H1 (cell line): ENCODE measurements around the gene TIMM22. TPM values are rescaled to one million over a fixed set of nuclear protein-coding genes. Genes with fewer than 3 reads are reported as not detected.

ENCODE experiments used
- CTCF ChIA-PET: fragments of 300-600 bp; sonication (Branson Sonifier 250); formaldehyde crosslinking; loops from one replicate; lab custom pipeline; 2021; ENCODE audit not compliant: partially characterized antibody; lab: Charles Lee
- POLR2A ChIA-PET: fragments of 300-600 bp; sonication (Branson Sonifier 250); formaldehyde crosslinking; loops from one replicate; lab custom pipeline; 2021; ENCODE audit warnings: inconsistent platforms; ENCODE audit not compliant: partially characterized antibody; lab: Charles Lee
- DNase-seq, 2 experiments: peaks; one replicate each; pipeline versions ENCODE4 v3.0.0 to v3.0.0-alpha.2; 2010 to 2022; ENCODE audit warnings: low spot score in 2 of 2, low read depth in 1 of 2, mixed read lengths in 1 of 2
- FAIRE-seq: peaks from 2 replicates; lab custom pipeline; 2011; peaks lifted over from hg19 to GRCh38; lab: Jason Lieb, UNC
- H2AFZ ChIP-seq: 2 replicates; pipeline ENCODE4 v1.8.1; 2012; ENCODE audit warnings: low read length, inconsistent platforms
- H2AK5ac ChIP-seq: 2 replicates; pipeline ENCODE4 v1.6.1; 2013; ENCODE audit warnings: low read depth, low read length
- H2BK120ac ChIP-seq: replicated peaks from 2 replicates; pipeline ENCODE3; 2013; ENCODE audit warnings: low read depth, low read length, inconsistent platforms
- H2BK12ac ChIP-seq: 2 replicates; pipeline ENCODE4 v1.6.1; 2013; ENCODE audit warnings: low read depth, low read length
- H2BK15ac ChIP-seq: 2 replicates; pipeline ENCODE4 v1.6.1; 2013; ENCODE audit warnings: low read length
- H2BK20ac ChIP-seq: 2 replicates; pipeline ENCODE4 v1.6.1; 2013; ENCODE audit warnings: low read length
- H2BK5ac ChIP-seq: 2 replicates; pipeline ENCODE4 v1.6.1; 2013; ENCODE audit warnings: low read depth, low read length
- H3K14ac ChIP-seq: 2 replicates; pipeline ENCODE4 v1.6.1; 2013; ENCODE audit warnings: inconsistent platforms; ENCODE audit not compliant: insufficient read length
- H3K18ac ChIP-seq: 2 replicates; pipeline ENCODE4 v1.6.1; 2013; ENCODE audit warnings: low read length; ENCODE audit errors: extremely low read depth
- H3K23ac ChIP-seq: 2 replicates; pipeline ENCODE4 v1.6.1; 2013; ENCODE audit warnings: inconsistent platforms; ENCODE audit not compliant: insufficient read length
- H3K23me2 ChIP-seq: 2 replicates; pipeline ENCODE4 v1.6.1; 2013; ENCODE audit warnings: low read depth, low read length
- H3K27ac ChIP-seq: 2 replicates; pipeline ENCODE4 v1.6.1; 2011; ENCODE audit warnings: low read depth, low read length, inconsistent platforms
- H3K27me3 ChIP-seq, 4 experiments: replicated peaks in 1 of 4; 1 replicate in 1 of 4; 2 replicates in 3 of 4; pipeline versions ENCODE4 v1.6.1 to v1.8.1; 2011 to 2013; ENCODE audit warnings: low read length in 3 of 4, mild to moderate bottlenecking in 3 of 4, inconsistent platforms in 2 of 4, mixed read lengths in 2 of 4, moderate library complexity in 1 of 4; ENCODE audit not compliant: control insufficient read depth in 3 of 4, insufficient read depth in 3 of 4; ENCODE audit errors: extremely low read depth in 1 of 4
- H3K36me3 ChIP-seq, 4 experiments: 2 replicates each; pipeline versions ENCODE4 v1.6.1 to v1.8.1; 2011 to 2013; ENCODE audit warnings: mild to moderate bottlenecking in 4 of 4, low read length in 3 of 4, moderate library complexity in 2 of 4, control low read depth in 1 of 4, inconsistent platforms in 1 of 4; ENCODE audit not compliant: insufficient read depth in 4 of 4, control insufficient read depth in 2 of 4
- H3K4ac ChIP-seq: replicated peaks from 2 replicates; pipeline ENCODE3; 2013; ENCODE audit warnings: low read length, low read depth, mixed read lengths, inconsistent platforms; ENCODE audit not compliant: insufficient read length
- H3K4me1 ChIP-seq, 4 experiments: replicated peaks in 1 of 4; 1 replicate in 1 of 4; 2 replicates in 3 of 4; pipeline versions ENCODE4 v1.6.1 to v1.8.1; 2011 to 2013; ENCODE audit warnings: low read length in 3 of 4, inconsistent platforms in 2 of 4, mixed read lengths in 1 of 4; ENCODE audit not compliant: insufficient read depth in 4 of 4, control insufficient read depth in 3 of 4
- H3K4me2 ChIP-seq, 2 experiments: 2 replicates each; pipeline versions ENCODE4 v1.6.1 to v1.8.1; 2011 to 2013; ENCODE audit warnings: low read depth in 2 of 2, low read length in 2 of 2, control low read depth in 1 of 2, inconsistent platforms in 1 of 2, mild to moderate bottlenecking in 1 of 2; ENCODE audit not compliant: insufficient read depth in 1 of 2
- H3K4me3 ChIP-seq, 4 experiments: fragments of 200-600, 300-600 bp in 1 of 4; sonication (generic), shearing (Covaris generic), sonication (Bioruptor Twin) in 1 of 4; 2 replicates each; pipeline versions ENCODE4 v1.5.1 to v1.8.1; 2011 to 2016; ENCODE audit warnings: low read length in 4 of 4, low read depth in 3 of 4, control low read depth in 2 of 4, inconsistent platforms in 2 of 4, mild to moderate bottlenecking in 2 of 4, mixed read lengths in 1 of 4, moderate library complexity in 1 of 4; ENCODE audit not compliant: insufficient read depth in 2 of 4; ENCODE audit errors: extremely low read depth in 1 of 4
- H3K56ac ChIP-seq: replicated peaks from 2 replicates; pipeline ENCODE3; 2013; ENCODE audit warnings: low read depth, mild to moderate bottlenecking, mixed read lengths, low read length, inconsistent platforms; ENCODE audit not compliant: insufficient read length
- H3K79me1 ChIP-seq: 2 replicates; pipeline ENCODE4 v1.6.1; 2013; ENCODE audit warnings: low read depth, low read length, control low read depth
- H3K79me2 ChIP-seq, 2 experiments: 2 replicates each; pipeline versions ENCODE4 v1.6.1 to v1.8.1; 2012 to 2013; ENCODE audit warnings: low read length in 2 of 2, mild to moderate bottlenecking in 2 of 2, inconsistent platforms in 1 of 2; ENCODE audit not compliant: insufficient read depth in 2 of 2, control insufficient read depth in 1 of 2
- H3K9ac ChIP-seq, 4 experiments: replicated peaks in 1 of 4; 1 replicate in 1 of 4; 2 replicates in 3 of 4; pipeline versions ENCODE4 v1.6.1 to v1.8.1; 2011 to 2013; ENCODE audit warnings: low read depth in 3 of 4, low read length in 3 of 4, control low read depth in 2 of 4, mild to moderate bottlenecking in 2 of 4, moderate library complexity in 2 of 4, inconsistent platforms in 1 of 4; ENCODE audit errors: extremely low read depth in 1 of 4
- H3K9me3 ChIP-seq, 2 experiments: 2 replicates each; pipeline versions ENCODE4 v1.6.1 to v1.8.1; 2012 to 2013; ENCODE audit warnings: mild to moderate bottlenecking in 2 of 2, moderate library complexity in 2 of 2, control low read depth in 1 of 2, inconsistent platforms in 1 of 2, low read depth in 1 of 2, low read length in 1 of 2, mixed read lengths in 1 of 2; ENCODE audit not compliant: insufficient read depth in 2 of 2
- H4K20me1 ChIP-seq, 2 experiments: replicated peaks in 1 of 2; 2 replicates each; pipeline versions ENCODE3 to v1.8.1; 2011 to 2013; ENCODE audit warnings: inconsistent platforms in 2 of 2, low read length in 2 of 2, mild to moderate bottlenecking in 1 of 2; ENCODE audit not compliant: insufficient read depth in 2 of 2, control insufficient read depth in 1 of 2
- H4K5ac ChIP-seq: 2 replicates; pipeline ENCODE4 v1.6.1; 2013; ENCODE audit warnings: low read length, low read depth, mixed read lengths, inconsistent platforms; ENCODE audit not compliant: insufficient read length
- H4K8ac ChIP-seq: 2 replicates; pipeline ENCODE4 v1.8.0; 2013; ENCODE audit warnings: mild to moderate bottlenecking, moderate library complexity, low read length, inconsistent platforms; ENCODE audit not compliant: insufficient read depth; ENCODE audit errors: extremely low read depth
- H4K91ac ChIP-seq: replicated peaks from 2 replicates; pipeline ENCODE3; 2013; ENCODE audit warnings: low read length, mixed read lengths, inconsistent platforms; ENCODE audit not compliant: insufficient read length
- EGR1 ChIP-seq: IDR thresholded peaks from 2 replicates; pipeline ENCODE4 v1.6.1; 2011; ENCODE audit warnings: low read depth, low read length, borderline replicate concordance
- EP300 ChIP-seq, 2 experiments: IDR thresholded peaks; 1 replicate in 1 of 2; 2 replicates in 1 of 2; pipeline ENCODE4 v1.6.1; 2011 to 2012; ENCODE audit warnings: low read depth in 2 of 2, low read length in 2 of 2, mild to moderate bottlenecking in 2 of 2, borderline replicate concordance in 1 of 2, inconsistent platforms in 1 of 2, moderate library complexity in 1 of 2
- HDAC2 ChIP-seq, 2 experiments: fragments of 300-600 bp in 1 of 2; sonication (generic) in 1 of 2; IDR thresholded peaks; 2 replicates each; pipeline ENCODE4 v1.6.1; 2011 to 2012; ENCODE audit warnings: low read depth in 2 of 2, low read length in 2 of 2, mild to moderate bottlenecking in 2 of 2, moderate library complexity in 2 of 2, borderline replicate concordance in 1 of 2, inconsistent platforms in 1 of 2
- JUN ChIP-seq: IDR thresholded peaks from 2 replicates; pipeline ENCODE4 v1.6.1; 2011; ENCODE audit warnings: low read depth, mild to moderate bottlenecking, improper control_type of control experiment, low read length
- KDM4A ChIP-seq: IDR thresholded peaks from one replicate; pipeline ENCODE4 v1.7.1; 2012; ENCODE audit warnings: low read depth, mild to moderate bottlenecking, moderate library complexity, low read length, inconsistent platforms; ENCODE audit not compliant: severe bottlenecking
- SAP30 ChIP-seq: fragments of 300-600 bp; sonication (generic); IDR thresholded peaks from 2 replicates; pipeline ENCODE4 v1.7.1; 2012; ENCODE audit warnings: low read length, moderate library complexity, mild to moderate bottlenecking, inconsistent platforms; ENCODE audit not compliant: insufficient read depth, insufficient replicate concordance
- SIRT6 ChIP-seq: IDR thresholded peaks from one replicate; pipeline ENCODE4 v1.7.1; 2012; ENCODE audit warnings: low read length, inconsistent platforms
- SP2 ChIP-seq: IDR thresholded peaks from 2 replicates; pipeline ENCODE4 v1.6.1; 2012; ENCODE audit warnings: mild to moderate bottlenecking, low read length, inconsistent platforms
- TBP ChIP-seq: IDR thresholded peaks from 2 replicates; pipeline ENCODE4 v1.6.1; 2011; ENCODE audit warnings: low read depth, low read length, improper control_type of control experiment
- WGBS, 2 experiments: shearing (Covaris generic) in 1 of 2; methylation state at CpG; one replicate each; pipeline versions ENCODE4 v1.1.6 to v1.1.7; 2013 to 2015; ENCODE audit warnings: low lambda C conversion rate in 2 of 2, mixed read lengths in 2 of 2, inconsistent platforms in 1 of 2, low coverage in 1 of 2, missing lambda C conversion rate in 1 of 2; ENCODE audit not compliant: insufficient replicate concordance in 2 of 2, insufficient coverage in 1 of 2, insufficient read length in 1 of 2; ENCODE audit errors: extremely low coverage in 1 of 2, missing lambda C conversion rate in 1 of 2; 5-methylcytosine and 5-hydroxymethylcytosine counted together
- polyA plus RNA-seq, 7 experiments: library from polyadenylated mRNA; depleted of rRNA in 3 of 7; stranded (reverse) in 5 of 7; unstranded in 2 of 7; fragments of >200 nt in 5 of 7; fragments of 200-250 nt in 2 of 7; gene quantifications; 1 replicate in 5 of 7; 2 replicates in 1 of 7; 4 replicates in 1 of 7; pipeline versions ENCODE4 v1.2.1 to v1.2.3, GENCODE V29; 2011 to 2013; ENCODE audit warnings: missing spikeins in 2 of 7, mixed read lengths in 2 of 7
- total RNA-seq: library from RNA; stranded (reverse); fragmentation: NEBNext Ultra II Directional; extraction: Animal tissue kit (Norgen Biotek cat#: 25700); gene quantifications from 2 replicates; pipeline ENCODE4 v1.2.1, GENCODE V29; 2021
- TF ChIP-seq, protein P1 (sequence below): IDR thresholded peaks from 2 replicates; pipeline ENCODE4 v1.6.1; 2011; ENCODE audit warnings: low read depth, mild to moderate bottlenecking, low read length; ENCODE audit not compliant: insufficient read depth
- TF ChIP-seq, protein P2 (sequence below): IDR thresholded peaks from 2 replicates; pipeline ENCODE4 v1.6.1; 2011; ENCODE audit warnings: low read length, improper control_type of control experiment

The TIMM22 gene
- total and polyA plus RNA-seq, 2 of the 8 experiments (the other 6 are each of a cell fraction or from before 2014, with no cell fraction given), result 13.8 to 17.4 TPM

DNA sequence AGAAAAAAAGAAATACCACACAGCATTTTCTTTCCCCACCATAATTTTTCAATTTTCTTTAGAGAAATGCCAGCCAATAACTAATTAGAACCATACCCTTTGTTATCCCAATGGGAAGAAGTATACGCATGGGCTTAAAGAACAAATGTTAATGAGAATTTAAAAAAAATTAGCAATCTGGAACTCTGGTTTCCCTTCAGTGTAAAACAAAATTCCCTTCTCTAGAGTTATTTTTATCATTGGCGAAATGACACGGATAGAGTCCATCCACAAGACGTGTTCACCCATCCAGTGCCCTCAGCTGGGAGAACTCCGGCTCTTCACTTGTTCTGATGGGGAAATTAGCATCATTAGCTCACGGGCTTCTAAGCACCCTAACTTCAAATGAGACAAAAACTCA is 20.6 kb upstream of the TIMM22 start:
- H3K4me2 ChIP-seq, result peak overlapping the region in 1 of 2 experiments; percentile 99; a peak in 1 of 4 replicates
- H3K9ac ChIP-seq, result no peak overlapping the region
- no peak for FAIRE-seq
- TF ChIP-seq EGR1 (no peak), SAP30 (no peak), SIRT6 (no peak), EP300 (IDR thresholded peaks at IDR 0.05; ENCODE audit: borderline replicate concordance in 1 of 2, low read depth in 2 of 2, low read length in 2 of 2) (no peak), HDAC2 (IDR thresholded peaks at IDR 0.05; ENCODE audit: borderline replicate concordance in 1 of 2, low read depth in 2 of 2, low read length in 2 of 2) (no peak), KDM4A (no peak), SP2 (no peak), TBP (no peak), JUN (no peak)
- TF ChIP-seq, protein P1, sequence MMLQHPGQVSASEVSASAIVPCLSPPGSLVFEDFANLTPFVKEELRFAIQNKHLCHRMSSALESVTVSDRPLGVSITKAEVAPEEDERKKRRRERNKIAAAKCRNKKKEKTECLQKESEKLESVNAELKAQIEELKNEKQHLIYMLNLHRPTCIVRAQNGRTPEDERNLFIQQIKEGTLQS, result no peak
- TF ChIP-seq, protein P2, sequence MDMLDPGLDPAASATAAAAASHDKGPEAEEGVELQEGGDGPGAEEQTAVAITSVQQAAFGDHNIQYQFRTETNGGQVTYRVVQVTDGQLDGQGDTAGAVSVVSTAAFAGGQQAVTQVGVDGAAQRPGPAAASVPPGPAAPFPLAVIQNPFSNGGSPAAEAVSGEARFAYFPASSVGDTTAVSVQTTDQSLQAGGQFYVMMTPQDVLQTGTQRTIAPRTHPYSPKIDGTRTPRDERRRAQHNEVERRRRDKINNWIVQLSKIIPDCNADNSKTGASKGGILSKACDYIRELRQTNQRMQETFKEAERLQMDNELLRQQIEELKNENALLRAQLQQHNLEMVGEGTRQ, result no peak

More for the DNA sequence above, 20.6 kb upstream of the TIMM22 start:
- Histone ChIP-seq H2AFZ (no peak overlapping the region), H3K9me3 (no peaks in the 10 kb centered on the region), H3K18ac (no peak overlapping the region), H3K14ac (no peak overlapping the region), H3K23me2 (peaks cover 7% of the 10 kb centered on the region), H3K36me3 (no peaks in the 10 kb centered on the region), H3K4me1 (peaks cover 8 to 27% (median 14%) of the 10 kb centered on the region in 4 experiments), H3K4me3 (no peak overlapping the region), H4K5ac (no peak overlapping the region), H3K79me2 (peaks cover 18 to 68% of the 10 kb centered on the region in 2 experiments), H2BK20ac (no peak overlapping the region), H3K27me3 (no peaks in the 10 kb centered on the region), H4K8ac (no peak overlapping the region), H2AK5ac (no peak overlapping the region), H2BK5ac (no peak overlapping the region), H3K56ac (no peak overlapping the region), H2BK12ac (no peak overlapping the region), H4K91ac (no peak overlapping the region), H2BK15ac (no peak overlapping the region), H3K27ac (no peak overlapping the region), H3K79me1 (peaks cover 16% of the 10 kb centered on the region), H3K4ac (no peak overlapping the region), H2BK120ac (no peak overlapping the region), H4K20me1 (peaks cover 7% of the 10 kb centered on the region in 2 experiments), H3K23ac (no peak overlapping the region)
- POLR2A ChIA-PET, result interaction anchor here (1.1 to 2.9 kb wide), 4 partner anchors 12 to 194 kb away, joined by 3 to 9 read pairs (median 4); partner anchors contain the start of genes GLOD4 and MRM3
- no peak for DNase-seq
- CTCF ChIA-PET, result interaction anchor here (0.7 to 17.5 kb wide), 3 partner anchors 20 to 183 kb away, joined by 3 to 258 read pairs (median 4); partner anchors contain the start of gene TIMM22
- WGBS, 2 experiments, result 86% methylated on average over 6 of the region's 6 CpGs; no CpG with 5 or more reads in 1 of the 2 experiments
